Activated CD8-positive, alpha-beta memory T cell treated with anti-CD3 and anti-CD28 coated beads, Interleukin-2, amount 10 ng/mL, durations not matched to agents 7 days and 5 days (primary cell): ENCODE measurements around the gene MCMBP. TPM values are rescaled to one million over a fixed set of nuclear protein-coding genes. Genes with fewer than 3 reads are reported as not detected.
"Not testable (repeated sequence)": the region's sequence is repeated elsewhere in the genome, so short reads cannot be mapped to it uniquely, and the experiment has no call there.

Source experiments
- ATAC-seq: fragments of 150-1000 bp; cut with Tn5 transposase; one replicate; pipeline ENCODE4 v1.10.0; 2021; ENCODE audit warnings: moderate library complexity
- CTCF ChIA-PET: fragments of 350-600 bp; sonication (Branson Sonifier 250); formaldehyde crosslinking; loops from one replicate; lab custom pipeline; 2021; ENCODE audit warnings: antibody characterized with exemption; lab: Charles Lee
- DNase-seq: peaks from one replicate; pipeline ENCODE4 v3.0.0-alpha.2; 2020
- H3K27ac Mint-ChIP-seq: one replicate; pipeline ENCODE4 v1.8.0; 2021; ENCODE audit warnings: mild to moderate bottlenecking, mixed read lengths
- H3K27me3 Mint-ChIP-seq: one replicate; pipeline ENCODE4 v1.8.0; 2021; ENCODE audit warnings: mixed read lengths
- H3K36me3 Mint-ChIP-seq: one replicate; pipeline ENCODE4 v1.8.0; 2021; ENCODE audit warnings: mild to moderate bottlenecking, mixed read lengths
- H3K4me1 Mint-ChIP-seq: one replicate; pipeline ENCODE4 v1.8.0; 2021; ENCODE audit warnings: mixed read lengths
- H3K4me3 Mint-ChIP-seq: one replicate; pipeline ENCODE4 v1.8.0; 2021; ENCODE audit warnings: mild to moderate bottlenecking, moderate library complexity, mixed read lengths
- H3K9me3 Mint-ChIP-seq: one replicate; pipeline ENCODE4 v1.8.0; 2022; ENCODE audit warnings: low read depth, mixed read lengths
- total RNA-seq, 2 experiments: library from RNA; stranded (reverse); gene quantifications; one replicate each; pipeline ENCODE4 v1.2.3, GENCODE V29; 2021

Gene MCMBP, protein sequence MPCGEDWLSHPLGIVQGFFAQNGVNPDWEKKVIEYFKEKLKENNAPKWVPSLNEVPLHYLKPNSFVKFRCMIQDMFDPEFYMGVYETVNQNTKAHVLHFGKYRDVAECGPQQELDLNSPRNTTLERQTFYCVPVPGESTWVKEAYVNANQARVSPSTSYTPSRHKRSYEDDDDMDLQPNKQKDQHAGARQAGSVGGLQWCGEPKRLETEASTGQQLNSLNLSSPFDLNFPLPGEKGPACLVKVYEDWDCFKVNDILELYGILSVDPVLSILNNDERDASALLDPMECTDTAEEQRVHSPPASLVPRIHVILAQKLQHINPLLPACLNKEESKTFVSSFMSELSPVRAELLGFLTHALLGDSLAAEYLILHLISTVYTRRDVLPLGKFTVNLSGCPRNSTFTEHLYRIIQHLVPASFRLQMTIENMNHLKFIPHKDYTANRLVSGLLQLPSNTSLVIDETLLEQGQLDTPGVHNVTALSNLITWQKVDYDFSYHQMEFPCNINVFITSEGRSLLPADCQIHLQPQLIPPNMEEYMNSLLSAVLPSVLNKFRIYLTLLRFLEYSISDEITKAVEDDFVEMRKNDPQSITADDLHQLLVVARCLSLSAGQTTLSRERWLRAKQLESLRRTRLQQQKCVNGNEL
- total RNA-seq = 100 to 1,000 TPM in 1 of 2 experiments, 10 to 100 TPM in 1; 91.4 to 118 TPM

DNA sequence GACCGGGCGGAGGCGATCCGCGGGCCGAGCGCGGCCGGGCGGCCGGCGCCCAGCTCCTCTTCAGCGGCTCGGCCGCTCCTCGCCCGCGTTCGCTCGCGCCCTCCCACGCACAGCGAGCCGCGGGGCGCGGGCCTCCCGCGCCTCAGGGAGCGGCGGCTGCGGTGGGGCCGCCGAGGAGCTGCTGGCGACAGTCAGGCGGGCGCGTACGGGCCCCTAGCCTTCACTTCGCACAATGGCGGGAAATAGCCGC, at the start of gene MCMBP:
TSS of gene MCMBP (minus strand) at position 234 of the 250 bp plus-strand sequence. CDS start 259 bp downstream, outside the sequence.
- CTCF ChIA-PET = interaction anchor here (0.7 to 4.4 kb wide), 11 partner anchors 8 to 186 kb away, joined by 3 to 38 read pairs (median 4); partner anchors contain the start of gene SEC23IP
- no peak for ATAC-seq
- no peak for DNase-seq

DNA sequence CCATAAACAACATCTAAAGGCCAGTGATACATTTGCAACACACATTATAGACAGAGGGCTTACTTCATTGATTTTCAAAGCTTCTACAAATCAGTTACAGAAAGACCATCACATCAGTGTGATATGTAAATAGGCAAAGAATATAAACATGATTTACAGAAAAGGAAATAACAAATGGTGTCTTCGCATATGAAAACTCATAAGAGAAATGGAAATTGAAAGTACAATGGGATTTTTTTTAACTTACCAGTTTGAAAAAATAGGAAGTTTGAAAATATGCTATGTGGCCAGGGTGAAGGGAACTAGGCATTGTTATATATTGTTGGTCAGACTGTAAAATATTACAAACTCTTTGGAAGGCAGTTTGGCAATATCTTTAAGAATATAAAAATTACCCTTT, 47.2 kb upstream of the MCMBP start:
- no peaks in the 10 kb centered on the region for H3K9me3 Mint-ChIP-seq
- H3K27ac Mint-ChIP-seq = peak overlapping the region; percentile 69
- DNase-seq (no peak), ATAC-seq (no peak)
- H3K36me3 Mint-ChIP-seq = peaks cover 48% of the 10 kb centered on the region
- H3K4me1 Mint-ChIP-seq = peaks cover 16% of the 10 kb centered on the region
- CTCF ChIA-PET = no interaction called here
- no peak overlapping the region for H3K4me3 Mint-ChIP-seq
- no peaks in the 10 kb centered on the region for H3K27me3 Mint-ChIP-seq

More for the DNA sequence above, at the start of gene MCMBP:
- Mint-ChIP-seq H3K36me3 (peaks cover 9% of the 10 kb centered on the region), H3K27me3 (peaks cover 2% of the 10 kb centered on the region), H3K27ac (peak within 1 kb of the TSS; percentile 90), H3K9me3 (no peaks in the 10 kb centered on the region), H3K4me3 (peak within 1 kb of the TSS; percentile 98), H3K4me1 (peaks cover 38% of the 10 kb centered on the region)

DNA sequence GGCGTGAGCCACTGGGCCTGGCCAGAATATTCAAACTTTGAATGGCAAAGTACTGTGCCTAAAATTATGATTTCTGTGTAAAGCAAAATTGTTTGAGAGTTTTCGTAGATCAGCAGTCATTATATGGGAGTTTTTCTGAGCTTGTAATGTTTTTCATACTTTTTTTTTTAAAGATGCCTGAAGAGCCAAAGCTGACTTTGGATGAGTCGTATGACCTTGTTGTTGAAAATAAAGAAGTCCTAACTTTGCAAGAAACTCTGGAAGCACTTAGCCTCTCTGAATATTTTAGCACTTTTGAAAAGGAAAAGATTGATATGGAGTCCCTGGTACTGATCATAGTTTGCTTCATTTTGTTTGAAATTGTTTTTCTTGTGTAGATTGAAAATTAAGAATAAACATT, 46.6 kb upstream of the MCMBP start:
- no peak for ATAC-seq
- Mint-ChIP-seq H3K4me3 (no peak overlapping the region), H3K27me3 (no peaks in the 10 kb centered on the region), H3K36me3 (peaks cover 50% of the 10 kb centered on the region), H3K9me3 (no peaks in the 10 kb centered on the region), H3K27ac (peak overlapping the region; percentile 69), H3K4me1 (peaks cover 16% of the 10 kb centered on the region)
- CTCF ChIA-PET = no interaction called here
- no peak for DNase-seq

DNA sequence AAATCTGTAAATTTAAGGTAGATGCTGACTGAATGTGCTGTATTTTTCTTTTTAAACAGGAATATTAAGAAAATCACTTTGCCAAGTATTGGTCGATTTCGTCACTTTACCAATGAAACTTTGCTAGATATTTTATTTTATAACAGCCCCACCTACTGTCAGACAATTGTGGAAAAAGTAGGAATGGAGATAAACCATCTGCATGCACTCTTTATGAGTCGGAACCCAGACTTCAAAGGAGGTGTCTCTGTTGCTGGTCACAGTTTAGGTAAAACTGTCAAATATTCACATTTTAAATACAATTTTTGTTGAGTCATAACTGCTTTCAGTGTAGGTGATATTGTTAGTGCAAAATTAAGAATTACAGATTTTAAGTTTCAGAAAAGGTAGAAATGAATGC, 45.1 kb upstream of the MCMBP start:
- no peak for ATAC-seq
- peaks cover 49% of the 10 kb centered on the region for H3K36me3 Mint-ChIP-seq

GRCh38 chr10:119910689-119911088, 38.0 kb upstream of the MCMBP start:
- no peak for DNase-seq
- Mint-ChIP-seq H3K27me3 (no peaks in the 10 kb centered on the region), H3K27ac (no peak overlapping the region), H3K4me1 (no peaks in the 10 kb centered on the region), H3K4me3 (no peak overlapping the region), H3K9me3 (no peaks in the 10 kb centered on the region), H3K36me3 (peaks cover 26% of the 10 kb centered on the region)
- no peak for ATAC-seq
- CTCF ChIA-PET = no interaction called here

More for the DNA sequence above, 45.1 kb upstream of the MCMBP start:
- Mint-ChIP-seq H3K27me3 (no peaks in the 10 kb centered on the region), H3K27ac (no peak overlapping the region), H3K9me3 (no peaks in the 10 kb centered on the region), H3K4me3 (no peak overlapping the region), H3K4me1 (peaks cover 16% of the 10 kb centered on the region)
- CTCF ChIA-PET = no interaction called here
- no peak for DNase-seq

DNA sequence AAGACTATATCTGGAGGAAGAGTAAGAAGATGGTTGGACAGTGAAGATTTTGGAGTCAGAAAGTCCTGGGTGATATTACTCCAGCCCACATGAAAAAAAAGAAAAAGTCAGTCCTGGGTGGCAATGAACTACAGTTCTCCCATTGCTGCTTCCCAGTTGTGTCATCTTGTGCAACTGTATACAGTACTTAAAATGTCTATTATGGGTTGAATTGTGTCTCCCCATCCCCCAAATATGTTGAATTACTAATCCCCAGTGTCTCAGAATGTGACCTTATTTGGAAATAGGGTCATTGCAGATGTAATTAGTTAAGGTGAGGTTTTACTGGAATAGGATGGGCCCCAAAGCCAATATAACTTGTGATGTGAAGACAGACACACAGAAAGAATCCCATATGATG, 35.5 kb upstream of the MCMBP start:
- Mint-ChIP-seq H3K27ac (no peak overlapping the region), H3K4me3 (no peak overlapping the region), H3K36me3 (peaks cover 38% of the 10 kb centered on the region), H3K4me1 (no peaks in the 10 kb centered on the region), H3K27me3 (no peaks in the 10 kb centered on the region), H3K9me3 (no peaks in the 10 kb centered on the region)
- CTCF ChIA-PET = no interaction called here
- ATAC-seq = no peak
- no peak for DNase-seq

GRCh38 chr10:119907695-119908094, 35.1 kb upstream of the MCMBP start:
- H3K27ac Mint-ChIP-seq, H3K4me3 Mint-ChIP-seq, H3K4me1 Mint-ChIP-seq, DNase-seq, CTCF ChIA-PET, H3K27me3 Mint-ChIP-seq, ATAC-seq, H3K9me3 Mint-ChIP-seq: not testable (repeated sequence)
- H3K36me3 Mint-ChIP-seq = peaks cover 39% of the 10 kb centered on the region

- Mint-ChIP-seq H3K4me3 (no peak overlapping the region), H3K27me3 (no peaks in the 10 kb centered on the region), H3K9me3 (no peaks in the 10 kb centered on the region), H3K36me3 (peaks cover 39% of the 10 kb centered on the region), H3K27ac (no peak overlapping the region), H3K4me1 (peaks cover 1% of the 10 kb centered on the region)
- CTCF ChIA-PET = no interaction called here
- DNase-seq (no peak), ATAC-seq (no peak)
Measured at GRCh38 chr10:119903946-119904666, 31.5 kb upstream of the MCMBP start.

DNA sequence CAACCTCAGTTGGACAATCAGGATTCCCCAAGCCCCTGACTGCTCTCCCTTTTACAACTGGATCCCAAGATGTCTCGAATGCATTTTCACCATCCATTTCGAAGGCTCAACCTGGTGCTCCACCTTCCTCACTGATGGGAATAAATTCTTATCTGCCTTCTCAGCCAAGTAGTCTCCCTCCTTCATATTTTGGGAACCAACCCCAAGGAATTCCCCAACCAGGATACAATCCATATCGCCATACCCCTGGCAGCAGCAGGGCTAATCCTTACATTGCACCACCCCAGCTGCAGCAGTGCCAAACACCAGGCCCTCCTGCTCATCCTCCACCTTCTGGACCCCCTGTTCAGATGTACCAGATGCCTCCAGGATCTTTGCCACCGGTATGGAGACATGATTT, 25.9 kb upstream of the MCMBP start:
- CTCF ChIA-PET = no interaction called here
- Mint-ChIP-seq H3K4me1 (peaks cover 41% of the 10 kb centered on the region), H3K4me3 (no peak overlapping the region), H3K36me3 (peaks cover 33% of the 10 kb centered on the region), H3K27ac (no peak overlapping the region), H3K27me3 (no peaks in the 10 kb centered on the region), H3K9me3 (no peaks in the 10 kb centered on the region)
- DNase-seq (no peak), ATAC-seq (no peak)

DNA sequence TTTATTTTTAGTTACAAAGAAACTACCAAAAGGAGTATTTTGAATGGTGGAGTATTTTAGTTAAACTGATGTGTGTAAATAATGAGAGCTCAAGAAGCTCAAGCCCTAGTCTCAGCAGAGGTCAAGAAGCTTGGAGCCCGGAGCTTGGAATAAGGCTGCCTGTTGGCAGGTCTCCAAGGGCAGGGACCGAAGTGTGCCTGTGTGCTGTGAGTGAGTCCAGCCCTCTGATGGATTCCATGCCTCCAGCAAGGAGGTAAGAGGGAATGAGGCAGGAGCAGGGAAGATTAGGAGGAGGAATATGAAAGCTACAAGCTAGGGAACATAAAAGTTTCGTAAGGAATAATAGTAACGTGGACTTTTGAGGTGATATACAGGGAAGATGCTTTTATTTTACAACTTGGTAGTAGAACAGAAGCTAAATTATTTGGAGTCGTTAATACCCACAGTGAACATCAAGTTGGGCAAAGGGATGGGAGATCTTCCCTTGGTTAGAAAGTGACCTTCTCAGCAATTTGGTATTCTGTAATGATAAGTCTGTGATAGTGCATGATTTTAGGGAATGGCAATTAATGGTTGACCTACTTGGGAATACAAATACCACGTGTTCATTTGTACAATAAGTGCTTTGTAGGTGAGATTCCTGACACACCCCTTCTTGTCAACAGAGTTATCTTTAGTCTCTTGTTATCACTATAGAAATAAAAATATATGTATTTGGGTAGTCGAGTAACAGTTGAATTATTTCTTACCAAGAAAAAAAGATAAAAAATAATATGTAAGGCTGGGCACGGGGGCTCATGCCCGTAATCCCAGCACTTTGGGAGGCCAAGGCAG, 24.5 kb upstream of the MCMBP start:
- Mint-ChIP-seq H3K9me3 (no peaks in the 10 kb centered on the region), H3K27ac (no peak overlapping the region), H3K27me3 (no peaks in the 10 kb centered on the region), H3K36me3 (peaks cover 29% of the 10 kb centered on the region), H3K4me1 (peaks cover 47% of the 10 kb centered on the region), H3K4me3 (no peak overlapping the region)
- DNase-seq (no peak), ATAC-seq (no peak)
- CTCF ChIA-PET = no interaction called here

DNA sequence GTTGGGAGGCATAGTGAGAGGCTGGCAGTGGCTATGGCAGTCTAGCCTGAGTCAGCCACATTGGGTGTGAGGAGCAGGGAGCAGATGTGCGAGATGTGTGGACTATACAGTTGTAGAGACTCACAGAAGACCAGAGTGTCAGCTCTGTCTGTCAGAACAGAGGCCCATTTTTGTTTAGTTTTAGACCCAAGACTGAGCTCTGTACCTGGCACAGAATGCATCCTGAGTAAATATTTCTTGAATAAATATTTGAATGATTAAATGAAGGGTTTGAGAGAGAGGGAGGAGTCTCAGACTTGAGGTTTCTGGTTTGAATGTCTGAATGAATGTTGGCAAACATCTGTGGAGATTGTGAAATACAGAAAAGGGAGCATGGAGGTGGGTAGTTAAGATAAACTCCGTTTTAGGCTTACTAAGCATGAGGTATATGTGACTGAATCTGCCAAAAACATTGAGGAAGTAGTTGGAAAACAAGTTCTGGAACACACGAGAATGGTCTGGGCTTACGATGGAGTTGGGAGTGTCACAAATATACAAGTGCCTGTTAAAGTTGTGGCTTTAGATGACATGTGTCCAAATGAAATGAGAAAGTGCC, 23.5 kb upstream of the MCMBP start:
- no peak overlapping the region for H3K27ac Mint-ChIP-seq
- ATAC-seq (no peak), DNase-seq (no peak)
- peaks cover 48% of the 10 kb centered on the region for H3K4me1 Mint-ChIP-seq
- no peaks in the 10 kb centered on the region for H3K27me3 Mint-ChIP-seq
- H3K9me3 Mint-ChIP-seq = no peaks in the 10 kb centered on the region
- no peak overlapping the region for H3K4me3 Mint-ChIP-seq
- CTCF ChIA-PET = no interaction called here
- peaks cover 28% of the 10 kb centered on the region for H3K36me3 Mint-ChIP-seq

- CTCF ChIA-PET = interaction anchor here (1.2 kb wide), 1 partner anchor 29 kb away, joined by 3 read pairs; no protein-coding TSS in a partner anchor
- ATAC-seq (no peak), DNase-seq (no peak)
- Mint-ChIP-seq H3K9me3 (no peaks in the 10 kb centered on the region), H3K4me1 (peaks cover 45% of the 10 kb centered on the region), H3K27me3 (peaks cover under 1% of the 10 kb centered on the region), H3K36me3 (peaks cover 25% of the 10 kb centered on the region), H3K27ac (peak overlapping the region; percentile 7), H3K4me3 (peak overlapping the region; percentile 55)
Measured at GRCh38 chr10:119893845-119894427, 21.3 kb upstream of the MCMBP start.
